GM18505 (cell line): ENCODE results near the gene TCF4.

Experiments used
- ATAC-seq: cut with Tn5 transposase; IDR thresholded peaks from one replicate; pipeline ENCODE4 v1.9.1; 2021; ENCODE audit not compliant: unreplicated experiment
- POLR2A ChIP-seq: IDR thresholded peaks from 4 replicates; pipeline ENCODE4 v1.6.1; 2011; ENCODE audit warnings: borderline replicate concordance; ENCODE audit not compliant: insufficient read depth, insufficient read length; ENCODE audit errors: extremely low read depth

Gene TCF4

GRCh38 chr18:55286257-55286825 is 301.7 kb downstream of the TCF4 start:
- ATAC-seq = no peak

GRCh38 chr18:55284614-55285013 is 303.4 kb downstream of the TCF4 start:
- ATAC-seq = no peak

More at GRCh38 chr18:55286257-55286825, 301.7 kb downstream of the TCF4 start:
- no peak for TF ChIP-seq POLR2A

GRCh38 chr18:55283309-55283708 is 304.7 kb downstream of the TCF4 start:
- peak; percentile 44 for ATAC-seq
- no peak for TF ChIP-seq POLR2A

More at GRCh38 chr18:55284614-55285013, 303.4 kb downstream of the TCF4 start:
- no peak for TF ChIP-seq POLR2A

- ATAC-seq = no peak
- TF ChIP-seq POLR2A = no peak
Measured at GRCh38 chr18:55280503-55280902, 307.5 kb downstream of the TCF4 start.

- no peak for TF ChIP-seq POLR2A
- ATAC-seq = no peak
Measured at GRCh38 chr18:55275039-55275901, 312.7 kb downstream of the TCF4 start.

- no peak for ATAC-seq
- no peak for TF ChIP-seq POLR2A
Measured at GRCh38 chr18:55272510-55273243, 315.3 kb downstream of the TCF4 start.

- ATAC-seq = no peak
- TF ChIP-seq POLR2A = no peak
Measured at GRCh38 chr18:55269622-55270021, 318.4 kb downstream of the TCF4 start.

- ATAC-seq = peak; percentile 55
- TF ChIP-seq POLR2A = no peak
Measured at GRCh38 chr18:55268628-55269275, 319.2 kb downstream of the TCF4 start.

GRCh38 chr18:55268151-55268601 is 319.8 kb downstream of the TCF4 start:
- TF ChIP-seq POLR2A = no peak
- peak; percentile 71 for ATAC-seq

GRCh38 chr18:55266981-55267380 is 321.0 kb downstream of the TCF4 start:
- ATAC-seq = no peak

GRCh38 chr18:55265984-55266383 is 322.0 kb downstream of the TCF4 start:
- peak; percentile 38 for ATAC-seq
- TF ChIP-seq POLR2A = no peak

More at GRCh38 chr18:55266981-55267380, 321.0 kb downstream of the TCF4 start:
- no peak for TF ChIP-seq POLR2A

GRCh38 chr18:55265130-55265675 is 322.8 kb downstream of the TCF4 start:
- no peak for TF ChIP-seq POLR2A

More at GRCh38 chr18:55265130-55265675, 322.8 kb downstream of the TCF4 start:
- no peak for ATAC-seq
